Gastrocnemius medialis (tissue), 4 donors: ENCODE data around the gene TRIM15. TPM values are rescaled to one million over a fixed set of nuclear protein-coding genes. Genes with fewer than 3 reads are reported as not detected.

Experiments used
- ATAC-seq, 2 donors: fragments of 150-250 bp; one replicate each; pipeline ENCODE4 v1.9.1; 2016
- DNase-seq, 2 donors: peaks; one replicate each; pipeline ENCODE4 v3.0.0-alpha.2; 2019
- H3K27ac ChIP-seq, 4 donors: fragments of 200-600 bp; sonication (generic); 1 replicate in 1 of 4; 2 replicates in 3 of 4; pipeline ENCODE4 v1.5.1; 2016 to 2018; ENCODE audit warnings: mild to moderate bottlenecking in 2 of 4, moderate library complexity in 1 of 4
- H3K27me3 ChIP-seq, 3 donors: fragments of 200-600 bp; sonication (generic) in 2 of 3; 1 replicate in 1 of 3; 2 replicates in 2 of 3; pipeline versions ENCODE4 v1.5.1 to v1.6.0; 2016 to 2019; ENCODE audit warnings: mild to moderate bottlenecking in 1 of 3, moderate library complexity in 1 of 3
- H3K36me3 ChIP-seq, 2 donors: fragments of 200-600 bp; sonication (generic) in 1 of 2; one replicate each; pipeline ENCODE4 v1.5.1; 2017 to 2018
- H3K4me1 ChIP-seq, 2 donors: fragments of 200-600 bp; sonication (generic) in 1 of 2; one replicate each; pipeline ENCODE4 v1.5.1; 2016 to 2017; ENCODE audit warnings: mild to moderate bottlenecking in 2 of 2
- H3K4me3 ChIP-seq, 4 donors: fragments of 200-600 bp; sonication (generic) in 3 of 4; 1 replicate in 1 of 4; 2 replicates in 3 of 4; pipeline ENCODE4 v1.5.1; 2016 to 2019; ENCODE audit warnings: mild to moderate bottlenecking in 2 of 4
- H3K9me3 ChIP-seq, 3 donors: fragments of 200-600 bp; sonication (generic) in 2 of 3; 1 replicate in 1 of 3; 2 replicates in 2 of 3; pipeline ENCODE4 v1.5.1; 2016 to 2019
- POLR2A ChIP-seq, 2 donors: fragments of 450-650 bp; IDR thresholded peaks; one replicate each; pipeline ENCODE4 v1.6.1; 2017; ENCODE audit warnings: antibody characterized with exemption in 2 of 2, mild to moderate bottlenecking in 2 of 2, moderate library complexity in 2 of 2
- in situ Hi-C, 4 donors: fragments of 200-750 bp; cut with MboI; loops; one replicate each; pipeline versions ENCODE4 v1.15.0 to v1.8.0; 2017; ENCODE audit warnings: low sequenced_read_pairs in 4 of 4
- intact Hi-C: fragments of 100-400 bp; cut with DNase I; formaldehyde crosslinking; loops from one replicate; pipeline ENCODE4 v1.15.1; 2023; ENCODE audit warnings: low total_unique reads
- total RNA-seq, 4 donors: library from RNA; depleted of rRNA; stranded (reverse); fragments of >200 nt; gene quantifications; one replicate each; pipeline versions ENCODE4 v1.1.0 to v1.2.3, GENCODE V29; 2016
- TF ChIP-seq, protein P1 (sequence below), 5 experiments: fragments of 450-650 bp in 3 of 5; fragments of 200-600 bp in 2 of 5; sonication (generic) in 2 of 5; IDR thresholded peaks in 4 of 5; conservative IDR thresholded peaks in 1 of 5; 1 replicate in 4 of 5; 2 replicates in 1 of 5; pipeline ENCODE4 v1.5.1; 2016 to 2019; ENCODE audit warnings: antibody characterized with exemption in 5 of 5, mild to moderate bottlenecking in 3 of 5, moderate library complexity in 3 of 5

Gene TRIM15
- total RNA-seq, 4 donors from 2014 or later: 0.12 TPM; not detected in 3

DNA sequence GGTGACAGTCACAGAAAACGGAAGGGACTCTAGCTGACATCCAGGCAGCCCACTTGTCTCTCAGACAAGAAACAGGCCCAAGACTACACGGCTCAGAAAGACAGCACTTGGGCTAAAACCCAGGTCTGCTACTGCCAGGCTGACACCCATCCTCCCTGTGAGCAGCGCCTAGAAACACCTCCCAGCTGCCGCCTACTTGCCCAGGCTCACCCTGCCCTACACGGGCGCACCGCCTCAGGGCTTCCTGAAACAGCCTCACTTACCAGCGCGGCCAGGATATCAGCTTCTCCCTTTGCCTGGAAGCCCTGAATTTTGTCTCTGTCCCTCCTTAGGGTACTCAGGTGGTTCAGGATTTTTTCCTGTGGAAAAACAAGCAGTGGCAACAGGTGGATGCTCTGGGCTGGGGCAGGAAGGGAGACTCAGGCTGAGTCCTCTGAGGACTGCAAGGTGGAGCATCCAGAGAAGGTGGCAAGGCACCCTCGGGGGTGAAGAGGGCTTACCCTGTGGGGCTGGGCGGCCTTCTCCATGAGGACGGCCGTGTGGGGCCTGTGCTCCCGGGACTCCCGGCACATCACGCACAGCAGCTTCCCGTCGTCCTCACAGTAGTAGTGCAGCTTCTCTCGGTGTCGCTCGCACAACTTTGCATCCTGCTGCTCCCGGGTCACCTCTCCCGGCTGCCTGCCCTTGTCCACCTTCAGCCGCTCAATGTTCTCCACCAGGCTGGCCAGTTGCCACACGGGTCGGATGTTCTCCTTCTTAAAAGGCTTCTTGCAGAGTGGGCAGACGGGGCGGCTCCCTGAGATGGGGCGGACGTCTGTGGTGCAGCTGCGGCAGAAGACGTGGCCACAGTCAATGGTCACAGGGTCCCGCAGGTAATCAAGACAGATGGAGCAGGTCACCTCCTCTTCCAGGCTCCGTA lies 35.1 kb downstream of the TRIM15 start:
- H3K27me3 ChIP-seq: no peaks in the 10 kb centered on the region
- no peak overlapping the region for H3K4me3 ChIP-seq
- intact Hi-C loops: no loop called here
- no peaks in the 10 kb centered on the region for H3K9me3 ChIP-seq
- TF ChIP-seq, protein P1, sequence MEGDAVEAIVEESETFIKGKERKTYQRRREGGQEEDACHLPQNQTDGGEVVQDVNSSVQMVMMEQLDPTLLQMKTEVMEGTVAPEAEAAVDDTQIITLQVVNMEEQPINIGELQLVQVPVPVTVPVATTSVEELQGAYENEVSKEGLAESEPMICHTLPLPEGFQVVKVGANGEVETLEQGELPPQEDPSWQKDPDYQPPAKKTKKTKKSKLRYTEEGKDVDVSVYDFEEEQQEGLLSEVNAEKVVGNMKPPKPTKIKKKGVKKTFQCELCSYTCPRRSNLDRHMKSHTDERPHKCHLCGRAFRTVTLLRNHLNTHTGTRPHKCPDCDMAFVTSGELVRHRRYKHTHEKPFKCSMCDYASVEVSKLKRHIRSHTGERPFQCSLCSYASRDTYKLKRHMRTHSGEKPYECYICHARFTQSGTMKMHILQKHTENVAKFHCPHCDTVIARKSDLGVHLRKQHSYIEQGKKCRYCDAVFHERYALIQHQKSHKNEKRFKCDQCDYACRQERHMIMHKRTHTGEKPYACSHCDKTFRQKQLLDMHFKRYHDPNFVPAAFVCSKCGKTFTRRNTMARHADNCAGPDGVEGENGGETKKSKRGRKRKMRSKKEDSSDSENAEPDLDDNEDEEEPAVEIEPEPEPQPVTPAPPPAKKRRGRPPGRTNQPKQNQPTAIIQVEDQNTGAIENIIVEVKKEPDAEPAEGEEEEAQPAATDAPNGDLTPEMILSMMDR (IDR thresholded peaks at IDR 0.05 in 4 of 5, conservative IDR thresholded peaks at IDR 0.05 in 1 of 5): no peak
- no peak for TF ChIP-seq POLR2A (IDR thresholded peaks at IDR 0.05)
- DNase-seq: no peak
- H3K4me1 ChIP-seq: peaks cover 0 to 4% of the 10 kb centered on the region in 2 donors
- ATAC-seq: no peak
- H3K27ac ChIP-seq: no peak overlapping the region
- in situ Hi-C loops: no loop called here
- peaks cover 0 to 55% of the 10 kb centered on the region in 2 donors for H3K36me3 ChIP-seq

DNA sequence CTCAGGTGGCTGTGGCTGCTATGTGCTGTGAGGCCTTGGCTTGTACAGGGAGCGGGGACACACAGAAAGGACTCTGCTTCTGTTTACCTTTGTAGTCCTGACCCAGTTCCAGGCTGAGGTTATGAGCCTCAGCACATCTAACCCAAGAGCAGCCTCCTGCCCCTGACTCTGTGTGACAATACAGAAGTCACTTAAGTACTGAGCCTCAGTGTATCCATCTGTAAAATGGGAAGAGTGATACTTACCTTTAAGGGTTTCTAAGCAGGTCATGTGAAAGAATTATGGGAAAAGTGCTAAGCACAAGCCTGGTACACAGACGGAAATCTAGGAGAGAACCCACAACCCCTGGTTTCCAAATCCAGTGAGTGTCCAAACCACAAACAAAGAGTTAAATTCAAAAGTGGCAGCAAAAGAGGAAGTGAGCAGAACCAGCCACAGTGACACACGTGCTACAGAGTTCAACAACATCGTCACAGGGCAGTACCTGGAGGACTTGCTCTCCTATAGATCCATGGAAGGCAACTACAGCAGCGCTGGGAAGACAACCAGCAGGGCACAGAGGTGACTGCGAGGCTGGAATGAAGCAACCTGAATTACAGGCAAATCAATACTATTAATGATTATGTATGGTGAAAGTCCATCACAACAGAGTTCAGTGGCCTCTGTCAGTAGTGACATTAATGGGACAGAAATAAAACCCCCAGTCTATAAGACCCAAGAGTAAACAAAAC lies 37.4 kb downstream of the TRIM15 start:
- TF ChIP-seq POLR2A (IDR thresholded peaks at IDR 0.05): no peak
- TF ChIP-seq, protein P1 (IDR thresholded peaks at IDR 0.05 in 4 of 5, conservative IDR thresholded peaks at IDR 0.05 in 1 of 5): no peak
- Histone ChIP-seq H3K27me3 (no peaks in the 10 kb centered on the region), H3K4me3 (no peak overlapping the region), H3K36me3 (peaks cover 0 to 43% of the 10 kb centered on the region in 2 donors), H3K9me3 (no peaks in the 10 kb centered on the region), H3K27ac (no peak overlapping the region), H3K4me1 (peaks cover 0 to 4% of the 10 kb centered on the region in 2 donors)
- in situ Hi-C loops (no loop called here), intact Hi-C loops (no loop called here)
- DNase-seq (no peak), ATAC-seq (no peak)

- Histone ChIP-seq H3K36me3 (peaks cover 0 to 28% of the 10 kb centered on the region in 2 donors), H3K4me3 (no peak overlapping the region), H3K27me3 (no peaks in the 10 kb centered on the region), H3K9me3 (no peaks in the 10 kb centered on the region), H3K27ac (no peak overlapping the region), H3K4me1 (peaks cover 13 to 18% of the 10 kb centered on the region in 2 donors)
- no peak for DNase-seq
- ATAC-seq: no peak
- TF ChIP-seq POLR2A (IDR thresholded peaks at IDR 0.05): no peak
- TF ChIP-seq, protein P1 (IDR thresholded peaks at IDR 0.05 in 4 of 5, conservative IDR thresholded peaks at IDR 0.05 in 1 of 5): no peak
- in situ Hi-C loops: no loop called here
- intact Hi-C loops: no loop called here
These were observed 39.0 kb downstream of the TRIM15 start for GRCh38 chr6:30202366-30202765.

GRCh38 chr6:30204116-30204515 lies 40.8 kb downstream of the TRIM15 start:
- Histone ChIP-seq H3K27ac (no peak overlapping the region), H3K4me3 (no peak overlapping the region), H3K27me3 (no peaks in the 10 kb centered on the region), H3K36me3 (peaks cover 0 to 12% of the 10 kb centered on the region in 2 donors), H3K4me1 (peaks cover 20 to 28% of the 10 kb centered on the region in 2 donors), H3K9me3 (no peaks in the 10 kb centered on the region)
- TF ChIP-seq POLR2A (IDR thresholded peaks at IDR 0.05): no peak
- TF ChIP-seq, protein P1 (IDR thresholded peaks at IDR 0.05 in 4 of 5, conservative IDR thresholded peaks at IDR 0.05 in 1 of 5): no peak
- intact Hi-C loops (no loop called here), in situ Hi-C loops (no loop called here)
- DNase-seq (no peak), ATAC-seq (no peak)
